Fibroblast of lung (primary cell): ENCODE measurements around the gene SLC22A5. TPM values are rescaled to one million over a fixed set of nuclear protein-coding genes. Genes with fewer than 3 reads are reported as not detected.
A peak's percentile ranks its signal among the peaks of the same experiment; 100 is the strongest.

Source experiments
- DNase-seq, 2 donors: peaks; one replicate each; pipeline versions ENCODE4 v3.0.0 to v3.0.0-alpha.2; 2010; ENCODE audit warnings: low read depth in 2 of 2
- H2AFZ ChIP-seq: 2 replicates; pipeline ENCODE4 v1.5.1; 2012; ENCODE audit warnings: low read length, control low read depth, inconsistent platforms
- H3K27ac ChIP-seq: 2 replicates; pipeline ENCODE4 v1.5.1; 2011; ENCODE audit warnings: low read length, control low read depth; ENCODE audit not compliant: insufficient read depth
- H3K27me3 ChIP-seq: 2 replicates; pipeline ENCODE4 v1.5.1; 2011; ENCODE audit warnings: mild to moderate bottlenecking, low read length; ENCODE audit not compliant: control insufficient read depth, insufficient read depth
- H3K36me3 ChIP-seq: 2 replicates; pipeline ENCODE4 v1.5.1; 2011; ENCODE audit warnings: low read length; ENCODE audit not compliant: control insufficient read depth, insufficient read depth
- H3K4me1 ChIP-seq: 2 replicates; pipeline ENCODE4 v1.5.1; 2011; ENCODE audit warnings: low read length; ENCODE audit not compliant: control insufficient read depth, insufficient read depth; ENCODE audit errors: extremely low read depth
- H3K4me2 ChIP-seq: 2 replicates; pipeline ENCODE4 v1.5.1; 2011; ENCODE audit warnings: low read length, control low read depth; ENCODE audit not compliant: insufficient read depth; ENCODE audit errors: extremely low read depth
- H3K4me3 ChIP-seq, 4 experiments: fragments of 200-600 bp in 1 of 4; sonication (generic) in 1 of 4; replicated peaks in 1 of 4; 2 replicates each; pipeline ENCODE4 v1.5.1; 2011 to 2016; ENCODE audit warnings: low read length in 4 of 4, low read depth in 3 of 4, mild to moderate bottlenecking in 3 of 4, control low read depth in 2 of 4, inconsistent platforms in 1 of 4, mixed read lengths in 1 of 4; ENCODE audit not compliant: insufficient read depth in 1 of 4; ENCODE audit errors: control extremely low read depth in 1 of 4
- H3K79me2 ChIP-seq: 2 replicates; pipeline ENCODE4 v1.5.1; 2012; ENCODE audit warnings: mild to moderate bottlenecking, low read length, inconsistent platforms; ENCODE audit not compliant: control insufficient read depth, insufficient read depth
- H3K9ac ChIP-seq: 2 replicates; pipeline ENCODE4 v1.5.1; 2011; ENCODE audit warnings: mild to moderate bottlenecking, low read length, control low read depth; ENCODE audit not compliant: insufficient read depth
- H3K9me3 ChIP-seq: 2 replicates; pipeline ENCODE4 v1.5.1; 2012; ENCODE audit warnings: low read depth, low read length; ENCODE audit not compliant: control insufficient read depth, insufficient read depth
- H4K20me1 ChIP-seq: 2 replicates; pipeline ENCODE4 v1.5.1; 2011; ENCODE audit warnings: low read length; ENCODE audit not compliant: control insufficient read depth, insufficient read depth; ENCODE audit errors: extremely low read depth
- EZH2 ChIP-seq: IDR thresholded peaks from 2 replicates; pipeline ENCODE4 v1.5.1; 2012; ENCODE audit warnings: low read length, control low read depth, mild to moderate bottlenecking; ENCODE audit errors: missing control alignments
- polyA plus RNA-seq, 2 donors: library from polyadenylated mRNA; depleted of rRNA in 1 of 2; stranded (reverse) in 1 of 2; unstranded in 1 of 2; fragments of >200 nt; gene quantifications; 2 replicates each; pipeline ENCODE4 v1.2.1, GENCODE V29; 2011 to 2012; ENCODE audit warnings: missing spikeins in 1 of 2
- total RNA-seq: library from RNA; depleted of rRNA; stranded (reverse); fragments of >200 nt; gene quantifications from 2 replicates; pipeline ENCODE4 v1.2.1, GENCODE V29; 2014
- TF ChIP-seq, protein P1 (sequence below), 2 donors: IDR thresholded peaks in 1 of 2; conservative IDR thresholded peaks in 1 of 2; 1 replicate in 1 of 2; 2 replicates in 1 of 2; pipeline ENCODE4 v1.5.1; 2011 to 2012; ENCODE audit warnings: low read length in 2 of 2, control low read depth in 1 of 2, inconsistent platforms in 1 of 2, low read depth in 1 of 2, mild to moderate bottlenecking in 1 of 2

The SLC22A5 gene
- total and polyA plus RNA-seq, 2 donors (not counting 1 experiment from before 2014, with no cell fraction given), result 3.4 to 8.8 TPM

DNA sequence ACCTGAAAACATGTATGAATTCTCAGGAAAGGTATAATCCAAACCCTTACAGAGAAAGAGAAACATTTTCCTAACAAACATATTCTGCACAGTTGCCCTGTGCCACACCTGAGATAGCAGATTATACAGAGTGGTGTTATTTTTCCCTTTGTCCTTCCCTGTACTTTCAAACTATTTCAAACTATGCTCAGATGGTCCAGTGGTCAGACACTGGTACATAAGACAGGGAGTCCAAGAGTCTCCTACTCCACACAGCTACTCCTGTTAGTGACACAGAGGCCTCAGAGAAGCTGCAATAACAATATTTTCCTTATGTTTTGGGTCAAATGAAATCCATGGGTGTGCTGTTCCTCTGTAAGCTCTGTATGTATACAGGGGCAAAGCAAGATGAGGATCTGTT lies 30.0 kb upstream of the SLC22A5 start:
- TF ChIP-seq, protein P1, sequence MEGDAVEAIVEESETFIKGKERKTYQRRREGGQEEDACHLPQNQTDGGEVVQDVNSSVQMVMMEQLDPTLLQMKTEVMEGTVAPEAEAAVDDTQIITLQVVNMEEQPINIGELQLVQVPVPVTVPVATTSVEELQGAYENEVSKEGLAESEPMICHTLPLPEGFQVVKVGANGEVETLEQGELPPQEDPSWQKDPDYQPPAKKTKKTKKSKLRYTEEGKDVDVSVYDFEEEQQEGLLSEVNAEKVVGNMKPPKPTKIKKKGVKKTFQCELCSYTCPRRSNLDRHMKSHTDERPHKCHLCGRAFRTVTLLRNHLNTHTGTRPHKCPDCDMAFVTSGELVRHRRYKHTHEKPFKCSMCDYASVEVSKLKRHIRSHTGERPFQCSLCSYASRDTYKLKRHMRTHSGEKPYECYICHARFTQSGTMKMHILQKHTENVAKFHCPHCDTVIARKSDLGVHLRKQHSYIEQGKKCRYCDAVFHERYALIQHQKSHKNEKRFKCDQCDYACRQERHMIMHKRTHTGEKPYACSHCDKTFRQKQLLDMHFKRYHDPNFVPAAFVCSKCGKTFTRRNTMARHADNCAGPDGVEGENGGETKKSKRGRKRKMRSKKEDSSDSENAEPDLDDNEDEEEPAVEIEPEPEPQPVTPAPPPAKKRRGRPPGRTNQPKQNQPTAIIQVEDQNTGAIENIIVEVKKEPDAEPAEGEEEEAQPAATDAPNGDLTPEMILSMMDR (conservative IDR thresholded peaks at IDR 0.05 in 1 of 2, IDR thresholded peaks at IDR 0.05 in 1 of 2; ENCODE audit: low read depth in 1 of 2, low read length in 2 of 2), result no peak
- no peak for TF ChIP-seq EZH2
- H3K4me3 ChIP-seq, result no peak overlapping the region
- H3K9ac ChIP-seq, result no peak overlapping the region
- H3K27me3 ChIP-seq, result no peaks in the 10 kb centered on the region
- H2AFZ ChIP-seq, result no peak overlapping the region
- H3K79me2 ChIP-seq, result no peaks in the 10 kb centered on the region
- no peak overlapping the region for H3K27ac ChIP-seq
- no peak for DNase-seq
- no peak overlapping the region for H3K4me2 ChIP-seq
- H3K36me3 ChIP-seq, result no peaks in the 10 kb centered on the region
- H4K20me1 ChIP-seq, result no peaks in the 10 kb centered on the region
- H3K4me1 ChIP-seq, result no peaks in the 10 kb centered on the region
- H3K9me3 ChIP-seq, result no peaks in the 10 kb centered on the region

DNA sequence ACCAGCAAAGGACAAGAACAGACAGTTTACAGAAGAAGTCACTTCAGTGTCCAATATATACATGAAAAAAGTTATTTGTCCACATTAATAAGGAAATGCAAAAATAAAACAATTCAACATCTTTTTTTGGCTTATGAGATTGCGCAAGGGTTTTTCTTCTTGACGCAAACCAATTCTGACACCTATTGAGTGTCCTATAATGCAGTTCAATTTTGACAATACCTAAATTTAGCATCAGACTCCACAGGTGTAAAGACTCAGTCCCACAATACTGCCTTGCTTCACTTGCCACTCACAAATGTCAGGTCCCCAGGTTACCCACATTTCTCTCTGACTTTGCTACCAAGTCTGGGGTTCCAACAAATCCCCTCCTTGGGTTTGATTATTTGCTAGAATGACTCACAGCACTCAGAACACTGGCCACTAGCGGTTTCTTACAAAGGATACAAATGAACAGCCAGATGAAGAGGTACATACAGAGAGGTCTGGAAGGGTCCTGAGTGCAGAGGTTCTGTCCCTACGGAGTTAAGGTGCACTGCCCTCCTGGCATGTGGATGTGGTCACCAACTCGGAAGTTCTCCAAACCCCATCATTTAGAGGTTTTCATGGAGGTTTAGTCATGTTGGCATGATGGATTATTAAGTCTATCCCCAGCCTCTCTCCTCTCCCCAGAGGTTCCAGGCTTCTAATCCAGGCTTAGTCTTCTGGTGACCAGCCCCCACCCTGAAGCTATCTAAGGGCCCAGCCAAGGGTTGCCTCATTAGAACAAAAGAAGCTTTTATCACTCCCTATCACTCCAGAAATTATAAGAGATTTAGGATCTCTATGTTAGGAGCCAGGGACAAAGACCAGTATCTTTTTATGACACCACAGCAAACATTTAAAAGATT lies 27.0 kb upstream of the SLC22A5 start:
- DNase-seq, result peak in 1 of 2 donors; percentile 13
- no peaks in the 10 kb centered on the region for H3K79me2 ChIP-seq
- no peaks in the 10 kb centered on the region for H3K27me3 ChIP-seq
- no peak overlapping the region for H3K4me2 ChIP-seq
- H3K4me3 ChIP-seq, result no peak overlapping the region
- no peaks in the 10 kb centered on the region for H3K9me3 ChIP-seq
- TF ChIP-seq, protein P1 (conservative IDR thresholded peaks at IDR 0.05 in 1 of 2, IDR thresholded peaks at IDR 0.05 in 1 of 2; ENCODE audit: low read depth in 1 of 2, low read length in 2 of 2), result peak in 1 of 2 donors; percentile 10
- TF ChIP-seq EZH2, result no peak
- H3K9ac ChIP-seq, result no peak overlapping the region
- no peak overlapping the region for H2AFZ ChIP-seq
- H4K20me1 ChIP-seq, result no peaks in the 10 kb centered on the region
- H3K27ac ChIP-seq, result no peak overlapping the region
- H3K4me1 ChIP-seq, result no peaks in the 10 kb centered on the region
- no peaks in the 10 kb centered on the region for H3K36me3 ChIP-seq

DNA sequence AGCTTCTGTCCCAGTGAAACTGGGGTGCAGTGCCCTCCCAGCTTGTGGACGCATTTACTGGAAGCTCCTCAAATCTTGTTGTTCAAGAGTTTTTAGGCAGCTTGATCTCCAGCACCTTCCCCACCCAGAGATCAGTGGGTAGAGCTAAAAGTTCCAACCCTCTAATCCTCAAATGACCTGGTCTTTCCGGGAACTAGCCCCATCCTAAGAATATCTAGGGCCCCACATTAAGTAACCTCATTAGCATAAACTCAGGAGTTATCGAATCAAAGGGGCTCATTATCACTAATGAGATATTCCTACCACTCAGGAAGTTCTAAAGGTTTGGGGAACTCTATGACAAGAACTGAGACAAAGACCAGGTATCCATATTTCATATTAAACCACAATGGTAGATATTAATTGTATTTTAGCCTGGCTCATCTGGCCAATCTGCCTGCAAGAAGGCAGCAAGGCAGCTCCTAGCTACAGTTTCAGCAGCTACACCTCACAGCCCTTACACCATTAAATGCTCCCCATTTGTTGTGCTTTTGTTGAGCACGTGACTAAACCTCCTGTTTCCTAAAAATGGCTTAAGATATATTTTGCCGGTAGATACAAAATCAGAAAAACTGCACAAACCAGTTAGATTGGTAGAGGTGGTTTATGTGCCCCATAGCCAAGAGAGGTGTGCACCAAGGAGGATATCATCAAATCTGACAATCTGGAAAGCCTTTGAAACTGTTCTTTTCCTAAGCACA lies 24.6 kb upstream of the SLC22A5 start:
- no peaks in the 10 kb centered on the region for H4K20me1 ChIP-seq
- H3K4me1 ChIP-seq, result no peaks in the 10 kb centered on the region
- no peak overlapping the region for H3K4me3 ChIP-seq
- H3K27ac ChIP-seq, result no peak overlapping the region
- no peaks in the 10 kb centered on the region for H3K36me3 ChIP-seq
- no peaks in the 10 kb centered on the region for H3K79me2 ChIP-seq
- no peaks in the 10 kb centered on the region for H3K9me3 ChIP-seq
- H3K9ac ChIP-seq, result no peak overlapping the region
- no peaks in the 10 kb centered on the region for H3K27me3 ChIP-seq
- DNase-seq, result no peak
- TF ChIP-seq, protein P1 (conservative IDR thresholded peaks at IDR 0.05 in 1 of 2, IDR thresholded peaks at IDR 0.05 in 1 of 2; ENCODE audit: low read depth in 1 of 2, low read length in 2 of 2), result no peak
- no peak for TF ChIP-seq EZH2
- H2AFZ ChIP-seq, result no peak overlapping the region
- H3K4me2 ChIP-seq, result no peak overlapping the region
